ENCODE data around the gene GPR17.

GPR17 gene

GRCh38 chr2:127642706-127643438 is 3.1 kb upstream of the GPR17 start:
- no peak for DNase-seq

- DNase-seq, result no peak
These were observed 2.4 kb upstream of the GPR17 start for GRCh38 chr2:127643439-127644065.

- no peak for DNase-seq
These were observed 1.6 kb upstream of the GPR17 start for GRCh38 chr2:127644066-127645025.

DNA sequence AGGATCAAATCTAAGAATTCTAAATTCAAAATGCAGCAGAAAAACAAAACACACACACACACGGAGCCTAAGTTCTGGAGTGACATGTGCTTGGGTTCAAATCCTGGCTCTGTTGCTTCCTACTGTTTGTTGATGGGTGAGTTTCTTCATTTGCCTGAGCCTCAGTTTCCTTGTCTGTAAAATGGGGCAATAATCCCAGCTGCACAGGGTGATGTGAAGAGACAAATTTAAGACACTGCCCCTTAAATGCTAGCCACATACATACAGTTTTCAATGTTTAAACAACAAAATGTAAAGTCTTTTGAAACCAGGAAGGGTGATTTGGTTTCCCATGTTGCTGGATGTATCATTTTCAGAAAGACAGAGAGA is 943 bp upstream of the GPR17 start:
- DNase-seq, result no peak

- DNase-seq, result no peak
These were observed 711 bp downstream of the GPR17 start for GRCh38 chr2:127646487-127647241.

DNA sequence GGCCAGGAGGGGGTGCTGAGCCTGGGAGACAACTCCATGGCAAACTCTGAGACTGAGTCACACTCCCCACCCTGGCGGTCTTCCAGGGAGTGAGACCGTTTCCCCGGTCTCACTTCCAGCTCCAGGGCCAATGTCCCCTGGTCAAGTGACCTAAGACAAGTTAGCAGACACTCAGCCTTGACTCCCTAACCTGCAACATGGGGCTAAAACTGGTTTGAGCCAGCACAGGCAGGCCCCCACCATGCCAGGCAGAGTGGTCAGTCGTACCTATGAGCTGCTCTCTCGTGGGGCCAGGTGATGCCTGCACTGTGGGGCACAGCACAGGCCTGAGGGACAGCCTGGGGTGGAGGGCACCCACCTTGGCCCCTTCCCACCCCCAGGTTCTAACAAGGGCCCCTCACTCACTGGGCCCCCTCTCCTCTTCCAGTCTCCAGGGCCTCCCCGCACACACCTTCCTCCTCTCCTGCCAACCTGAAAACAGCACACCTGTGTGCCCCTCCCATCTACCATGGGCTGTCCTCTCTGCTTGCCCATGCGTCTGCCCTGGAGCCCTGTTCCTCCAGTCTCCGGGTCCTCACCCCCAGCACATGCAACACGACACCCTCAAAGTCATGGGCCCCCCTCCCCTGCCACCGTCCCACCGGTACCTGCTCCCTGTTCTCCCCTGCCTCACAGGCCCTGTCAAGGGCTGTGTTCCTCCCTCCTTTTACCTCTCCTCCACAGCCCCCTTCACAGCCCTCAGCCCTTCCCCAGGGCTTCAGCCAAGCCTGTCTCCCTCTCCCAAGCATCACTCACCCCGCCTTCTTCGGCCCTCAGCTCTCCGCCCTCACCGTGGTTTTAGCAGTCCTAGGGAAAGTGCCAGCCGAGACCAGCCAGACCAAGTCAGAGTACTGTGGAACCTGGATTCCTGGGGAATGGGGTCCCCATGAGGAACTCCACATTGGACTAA is 1.6 kb downstream of the GPR17 start:
- DNase-seq, result no peak

- DNase-seq, result no peak
These were observed 2.4 kb downstream of the GPR17 start for GRCh38 chr2:127648321-127648720.

DNA sequence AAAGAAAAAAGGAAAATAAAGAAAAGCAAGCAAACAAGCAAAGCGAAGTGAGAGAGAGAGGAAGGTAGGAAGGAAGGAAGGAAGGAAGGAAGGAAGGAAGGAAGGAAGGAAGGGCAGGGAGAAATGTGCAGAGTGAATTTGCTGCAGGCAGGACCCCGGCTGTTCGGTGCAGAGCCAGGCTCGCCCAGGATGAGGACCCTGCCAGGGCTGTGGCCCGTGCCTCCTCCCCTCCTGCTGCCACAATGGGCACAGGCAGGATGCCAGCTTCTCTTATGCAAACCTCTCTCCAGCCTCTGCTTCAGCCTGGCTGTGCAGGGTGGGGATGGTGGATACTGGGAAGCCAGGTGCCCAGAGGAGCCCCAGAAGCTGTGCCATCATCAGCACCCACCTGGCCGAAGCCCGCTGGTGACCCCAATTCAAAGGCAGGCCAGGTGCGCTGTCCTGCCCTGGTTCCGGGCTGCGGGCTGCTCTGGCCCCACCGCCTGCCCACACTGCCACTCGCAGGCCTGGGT is 3.2 kb downstream of the GPR17 start:
- DNase-seq, result no peak

DNA sequence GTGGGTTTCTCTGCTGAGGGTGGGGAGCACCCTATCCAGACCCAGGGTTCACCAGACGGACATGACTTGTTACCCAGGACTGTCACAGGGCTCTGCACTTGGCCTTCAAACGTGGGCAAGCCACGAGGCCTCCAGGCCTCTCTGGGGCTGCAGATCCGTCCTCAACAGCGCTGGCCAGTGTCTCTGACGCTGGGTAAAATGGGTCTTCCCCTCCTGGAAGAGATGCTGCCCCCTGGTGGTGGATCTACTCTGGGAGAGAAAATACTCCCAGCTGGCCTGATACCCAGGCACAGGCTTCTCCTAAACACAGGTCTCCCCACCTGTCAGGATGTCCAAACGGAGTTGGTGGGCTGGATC is 3.7 kb downstream of the GPR17 start:
- DNase-seq, result peak; percentile 80

- DNase-seq, result no peak
These were observed 4.3 kb downstream of the GPR17 start for GRCh38 chr2:127650041-127650784.

- no peak for DNase-seq
These were observed 4.9 kb downstream of the GPR17 start for GRCh38 chr2:127650785-127651380.

DNA sequence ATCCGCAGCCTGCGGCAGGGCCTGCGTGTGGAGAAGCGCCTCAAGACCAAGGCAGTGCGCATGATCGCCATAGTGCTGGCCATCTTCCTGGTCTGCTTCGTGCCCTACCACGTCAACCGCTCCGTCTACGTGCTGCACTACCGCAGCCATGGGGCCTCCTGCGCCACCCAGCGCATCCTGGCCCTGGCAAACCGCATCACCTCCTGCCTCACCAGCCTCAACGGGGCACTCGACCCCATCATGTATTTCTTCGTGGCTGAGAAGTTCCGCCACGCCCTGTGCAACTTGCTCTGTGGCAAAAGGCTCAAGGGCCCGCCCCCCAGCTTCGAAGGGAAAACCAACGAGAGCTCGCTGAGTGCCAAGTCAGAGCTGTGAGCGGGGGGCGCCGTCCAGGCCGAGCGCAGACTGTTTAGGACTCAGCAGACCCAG is 5.4 kb downstream of the GPR17 start:
- DNase-seq, result no peak

GRCh38 chr2:127651971-127652550 is 6.1 kb downstream of the GPR17 start:
- DNase-seq, result no peak

DNA sequence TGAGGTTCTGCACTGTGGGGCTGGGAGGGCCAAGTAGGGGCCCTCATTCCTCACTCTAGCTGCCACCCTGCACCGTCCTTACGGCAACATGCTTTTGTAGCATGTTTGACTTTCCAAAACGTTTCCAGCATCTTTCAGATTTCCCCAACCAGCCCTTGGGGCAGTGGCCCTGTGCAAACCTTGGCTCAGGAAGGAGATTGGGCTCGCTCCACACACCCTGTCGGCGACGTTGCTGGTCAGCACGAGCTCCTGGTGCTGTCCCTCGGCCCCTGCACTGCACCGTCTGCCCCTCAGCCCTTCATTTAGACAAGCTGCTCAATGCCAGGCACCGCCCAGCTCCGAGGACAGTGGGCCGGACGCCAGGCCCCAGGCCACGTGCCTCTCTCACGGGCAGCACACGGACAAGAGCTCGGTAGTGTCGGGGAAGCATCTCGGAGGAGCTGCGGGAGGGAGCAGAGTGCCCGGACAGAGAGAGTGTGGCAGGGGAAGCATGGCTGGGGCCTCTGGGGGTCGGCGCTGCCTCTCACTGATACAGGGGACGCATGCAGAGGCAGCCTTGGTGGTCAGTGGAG is 6.9 kb downstream of the GPR17 start:
- no peak for DNase-seq

DNA sequence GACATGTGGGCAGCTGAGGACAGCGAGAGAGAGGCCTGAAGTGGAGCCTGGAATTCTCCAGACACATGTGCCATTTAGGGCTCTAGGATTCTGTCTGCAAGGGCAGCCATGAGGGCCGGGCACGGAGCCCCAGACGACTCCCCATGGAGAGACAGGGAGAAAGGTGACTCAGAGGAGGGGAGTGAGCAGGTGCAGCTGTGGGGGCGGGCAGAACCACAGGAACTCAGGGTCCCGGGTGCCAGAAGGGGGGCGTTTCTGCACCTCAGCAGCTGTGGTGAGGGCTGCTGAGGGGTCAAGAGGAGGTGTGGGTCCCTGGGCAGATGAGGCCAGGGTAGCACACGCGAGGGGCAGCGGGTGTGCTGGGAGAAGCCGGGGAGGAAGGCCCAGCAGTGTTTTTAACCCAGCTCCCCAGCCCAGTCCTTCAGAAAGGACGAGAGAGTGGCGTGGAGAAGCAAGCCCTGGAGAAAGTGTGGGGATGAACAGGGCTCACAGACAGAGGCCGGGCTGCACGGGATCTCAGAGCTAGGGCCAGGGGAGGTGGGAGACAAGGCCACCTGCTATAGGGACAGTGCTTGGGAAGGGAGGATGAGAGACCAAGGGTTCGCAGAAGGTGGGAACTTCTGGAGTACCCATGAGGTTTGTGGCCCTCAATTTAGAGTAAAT is 7.6 kb downstream of the GPR17 start:
- no peak for DNase-seq

DNA sequence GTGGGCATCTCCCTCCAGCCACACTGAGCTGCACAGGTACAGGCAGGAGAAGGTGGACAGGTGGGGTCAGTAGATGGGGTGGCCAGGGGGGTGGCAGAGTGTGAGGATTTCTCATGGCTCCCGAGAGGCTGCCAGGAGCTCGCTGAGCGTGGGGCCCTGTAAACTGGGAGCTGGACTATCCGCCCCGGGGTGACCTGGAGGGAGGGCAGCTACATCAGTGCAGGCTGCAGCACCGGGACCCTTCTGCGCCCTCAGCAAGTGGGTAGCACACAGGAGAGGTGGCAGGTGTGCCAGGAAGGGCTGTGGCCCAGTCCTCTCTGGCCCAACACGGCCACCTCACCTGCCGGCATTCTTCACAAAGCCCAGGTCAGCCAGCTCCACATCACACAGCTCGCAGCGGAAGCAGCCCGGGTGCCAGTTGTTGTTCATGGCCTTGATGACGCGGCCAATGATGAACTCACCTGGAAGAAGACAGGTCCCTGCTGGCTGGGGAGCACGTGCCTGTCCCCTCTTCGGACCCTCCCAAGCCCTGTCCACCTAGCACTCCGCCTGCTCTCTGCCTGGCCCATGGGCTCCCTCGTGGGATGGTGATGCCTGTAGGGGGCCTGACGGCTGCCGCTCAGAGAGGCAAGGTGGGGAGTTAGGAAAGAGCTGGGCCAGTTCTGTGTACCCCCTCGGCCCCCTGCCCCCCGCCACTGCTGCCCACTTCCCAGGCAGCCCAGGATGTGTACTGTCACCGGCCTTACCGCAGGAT is 8.3 kb downstream of the GPR17 start:
- no peak for DNase-seq

- no peak for DNase-seq
These were observed 8.9 kb downstream of the GPR17 start for GRCh38 chr2:127654838-127655175.
